GM21576 (cell line): ENCODE results near the gene VWA5A.

Experiments
- ATAC-seq: cut with Tn5 transposase; IDR thresholded peaks from one replicate; pipeline ENCODE4 v1.9.1; 2021; ENCODE audit warnings: mild to moderate bottlenecking, moderate library complexity; ENCODE audit not compliant: unreplicated experiment

The VWA5A gene, protein sequence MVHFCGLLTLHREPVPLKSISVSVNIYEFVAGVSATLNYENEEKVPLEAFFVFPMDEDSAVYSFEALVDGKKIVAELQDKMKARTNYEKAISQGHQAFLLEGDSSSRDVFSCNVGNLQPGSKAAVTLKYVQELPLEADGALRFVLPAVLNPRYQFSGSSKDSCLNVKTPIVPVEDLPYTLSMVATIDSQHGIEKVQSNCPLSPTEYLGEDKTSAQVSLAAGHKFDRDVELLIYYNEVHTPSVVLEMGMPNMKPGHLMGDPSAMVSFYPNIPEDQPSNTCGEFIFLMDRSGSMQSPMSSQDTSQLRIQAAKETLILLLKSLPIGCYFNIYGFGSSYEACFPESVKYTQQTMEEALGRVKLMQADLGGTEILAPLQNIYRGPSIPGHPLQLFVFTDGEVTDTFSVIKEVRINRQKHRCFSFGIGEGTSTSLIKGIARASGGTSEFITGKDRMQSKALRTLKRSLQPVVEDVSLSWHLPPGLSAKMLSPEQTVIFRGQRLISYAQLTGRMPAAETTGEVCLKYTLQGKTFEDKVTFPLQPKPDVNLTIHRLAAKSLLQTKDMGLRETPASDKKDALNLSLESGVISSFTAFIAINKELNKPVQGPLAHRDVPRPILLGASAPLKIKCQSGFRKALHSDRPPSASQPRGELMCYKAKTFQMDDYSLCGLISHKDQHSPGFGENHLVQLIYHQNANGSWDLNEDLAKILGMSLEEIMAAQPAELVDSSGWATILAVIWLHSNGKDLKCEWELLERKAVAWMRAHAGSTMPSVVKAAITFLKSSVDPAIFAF

DNA sequence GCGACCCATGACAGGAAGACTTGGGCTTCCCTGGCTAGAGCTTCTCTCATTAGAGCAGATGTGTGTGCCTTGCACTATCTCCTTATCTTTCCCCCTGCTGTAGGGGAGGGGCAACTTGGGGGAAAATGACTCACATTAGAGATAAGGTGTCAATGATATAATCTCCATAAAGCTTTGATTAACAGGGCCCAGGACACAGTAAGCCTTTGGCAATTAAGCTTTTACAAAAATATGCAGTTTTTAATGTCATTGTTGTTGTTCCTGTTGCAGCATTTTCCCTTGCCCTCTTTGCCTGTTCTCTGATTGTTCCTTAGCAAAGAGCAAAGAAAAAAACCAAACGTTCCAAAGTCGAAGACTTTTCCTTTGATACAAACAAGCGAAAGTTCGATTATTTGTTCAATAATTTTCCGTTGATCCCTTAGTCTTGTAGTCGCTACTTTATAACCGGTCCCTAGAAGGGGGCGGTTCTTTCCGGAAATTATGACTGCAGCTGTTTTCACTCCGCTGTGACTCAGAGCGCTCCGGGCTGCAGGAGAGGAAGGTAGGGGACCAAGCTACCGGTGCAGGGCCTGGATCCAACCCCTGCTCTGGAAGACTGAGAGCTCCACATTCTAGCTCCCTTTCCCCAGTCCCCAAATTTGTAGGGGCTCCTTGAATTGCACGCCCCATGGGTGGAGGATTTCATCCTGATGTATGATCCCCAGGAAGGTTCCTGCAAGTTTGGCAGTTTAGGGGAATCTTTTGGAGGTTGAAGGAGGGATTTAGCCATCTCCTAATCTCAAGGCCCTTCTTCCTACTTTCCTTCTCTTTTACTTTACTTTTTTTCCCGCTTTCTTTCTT, at the start of gene VWA5A:
Gene VWA5A (plus strand): TSS at position 509 of the 840 bp plus-strand sequence. CDS start 2,062 bp downstream, outside the sequence.
- ATAC-seq: peak; percentile 100

DNA sequence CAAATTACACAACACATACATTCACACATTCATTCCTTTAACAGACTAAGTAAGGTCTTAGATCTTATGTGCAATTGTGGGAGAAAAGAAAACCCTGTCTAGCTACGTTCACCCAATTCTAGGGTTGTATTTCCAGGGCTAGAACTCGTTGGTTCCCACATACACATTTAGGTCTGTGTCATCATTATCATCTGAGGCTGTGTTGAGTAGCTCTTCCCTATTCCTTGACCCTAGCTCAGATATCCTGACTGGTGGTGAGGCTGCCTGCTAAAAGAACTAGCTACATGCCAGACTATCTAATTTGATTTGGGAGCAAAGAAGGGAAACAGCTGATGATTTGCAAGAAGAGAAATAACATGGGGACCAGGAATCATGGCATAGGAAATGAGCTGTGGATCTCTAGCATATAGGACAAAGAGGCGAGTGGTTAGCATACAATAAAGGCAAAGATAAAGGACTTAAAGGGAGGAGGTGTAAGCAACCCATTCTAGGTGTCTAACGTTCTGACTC, 46.6 kb upstream of the VWA5A start:
- no peak for ATAC-seq

DNA sequence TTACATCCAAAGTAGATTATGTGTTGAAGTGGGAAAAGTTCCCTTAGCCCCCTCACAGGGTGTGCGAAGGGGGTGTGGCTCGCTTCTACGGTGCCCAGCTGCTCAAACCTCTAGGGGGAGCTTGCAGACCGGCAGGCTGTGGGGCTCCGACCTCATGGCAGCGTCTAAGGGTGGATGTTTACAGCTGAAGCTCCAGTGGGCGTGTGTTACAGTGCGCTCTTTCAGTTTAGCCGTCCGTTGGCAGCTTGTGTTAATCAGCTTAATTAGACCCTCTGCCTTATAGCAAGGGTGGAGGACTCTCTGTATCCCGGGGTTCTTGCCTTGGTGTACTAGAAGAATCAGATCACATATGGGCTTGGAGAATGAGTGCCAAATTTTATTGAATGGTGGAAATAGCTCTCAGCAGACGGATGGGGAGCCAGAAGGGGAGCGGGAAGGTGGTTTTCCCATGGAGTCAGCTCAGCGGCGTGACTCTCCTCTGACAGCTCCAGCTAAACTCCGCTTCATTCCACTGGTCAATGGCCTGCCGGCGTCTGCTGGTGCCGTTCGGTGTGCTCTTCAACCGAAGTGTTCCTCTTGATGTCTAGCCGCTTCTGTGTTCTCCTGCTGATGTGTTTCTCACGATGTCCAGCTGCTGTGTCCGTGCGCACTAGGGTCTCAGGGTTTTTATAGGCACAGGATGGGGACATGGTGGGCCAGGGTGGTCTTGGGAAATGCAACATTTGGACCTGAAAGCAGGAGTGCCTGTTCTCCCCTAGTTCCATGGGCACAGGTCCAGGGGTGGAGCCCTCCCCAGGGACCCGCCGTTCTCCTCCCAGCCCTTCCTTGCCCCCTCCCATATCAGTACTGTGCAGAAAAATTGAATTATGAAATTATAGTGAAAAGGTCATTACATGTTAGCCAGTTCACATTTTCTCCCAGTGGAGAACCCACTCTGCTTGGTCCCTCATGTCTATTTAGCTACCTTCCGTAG, 45.5 kb upstream of the VWA5A start:
- ATAC-seq: peak; percentile 64

DNA sequence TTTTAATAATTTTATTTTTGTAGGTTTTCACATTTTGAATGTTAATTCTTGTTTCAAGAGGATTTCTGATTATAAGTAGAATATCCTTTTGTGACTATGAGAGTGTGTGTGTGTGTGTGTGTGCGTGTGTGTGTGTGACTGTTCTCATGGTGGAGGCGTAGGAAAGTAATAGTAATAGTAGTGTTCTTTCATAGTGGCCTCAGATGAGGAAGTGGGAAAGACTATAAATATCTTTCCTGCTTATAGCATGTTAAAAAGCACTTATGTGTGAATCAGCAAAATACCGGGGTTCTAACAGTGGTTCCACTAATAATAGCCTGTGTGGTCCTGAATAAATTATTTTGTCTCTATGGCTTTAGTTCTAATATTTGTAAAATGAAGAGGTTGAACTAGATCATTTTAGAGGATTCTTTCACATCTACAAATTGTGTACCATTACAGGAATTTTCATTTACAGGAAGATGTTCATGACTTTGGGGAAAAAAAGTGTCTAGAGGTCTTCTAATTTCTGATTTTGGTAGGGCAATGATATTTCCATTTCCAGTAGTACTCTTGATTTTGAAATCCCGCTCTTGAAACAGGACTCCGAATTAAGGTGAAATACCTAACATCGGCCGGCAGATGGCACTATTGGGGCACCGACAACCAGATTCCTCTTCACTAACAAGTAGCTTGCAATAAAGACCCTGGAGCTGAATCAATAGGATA, 44.2 kb upstream of the VWA5A start:
- peak; percentile 86 for ATAC-seq

DNA sequence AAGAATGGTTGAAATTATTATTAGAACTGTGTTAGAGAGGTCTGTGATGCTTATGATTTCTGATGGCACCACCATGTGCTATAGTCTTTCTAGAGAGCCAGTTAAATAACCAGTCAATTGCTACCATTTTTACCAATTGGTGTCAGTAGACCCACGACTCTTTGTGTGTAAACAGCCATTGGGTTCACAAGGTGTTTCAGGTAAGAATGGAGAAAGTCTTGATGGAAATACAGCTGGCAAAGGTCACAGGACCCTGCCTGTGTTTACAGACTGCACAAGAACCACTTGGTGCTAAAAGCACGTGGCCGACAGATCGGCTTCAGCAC, 43.7 kb upstream of the VWA5A start:
- no peak for ATAC-seq

DNA sequence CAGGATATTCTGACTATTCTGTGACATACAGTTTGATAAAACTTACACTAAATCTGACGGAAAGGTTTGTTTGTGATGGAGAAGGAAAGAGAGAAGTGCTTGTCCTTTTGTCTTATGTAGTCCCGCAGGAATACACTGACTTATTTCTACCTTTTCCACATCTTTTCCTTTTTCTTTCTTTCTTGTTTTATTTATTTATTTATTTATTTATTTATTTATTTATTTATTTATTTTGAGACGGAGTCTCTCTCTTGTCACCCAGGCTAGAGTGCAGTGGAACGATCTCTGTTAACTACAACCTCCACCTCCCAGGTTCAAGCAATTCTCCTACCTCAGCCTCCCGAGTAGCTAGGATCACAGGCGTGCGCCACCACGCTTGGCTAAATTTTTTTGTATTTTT, 43.1 kb upstream of the VWA5A start:
- no peak for ATAC-seq

DNA sequence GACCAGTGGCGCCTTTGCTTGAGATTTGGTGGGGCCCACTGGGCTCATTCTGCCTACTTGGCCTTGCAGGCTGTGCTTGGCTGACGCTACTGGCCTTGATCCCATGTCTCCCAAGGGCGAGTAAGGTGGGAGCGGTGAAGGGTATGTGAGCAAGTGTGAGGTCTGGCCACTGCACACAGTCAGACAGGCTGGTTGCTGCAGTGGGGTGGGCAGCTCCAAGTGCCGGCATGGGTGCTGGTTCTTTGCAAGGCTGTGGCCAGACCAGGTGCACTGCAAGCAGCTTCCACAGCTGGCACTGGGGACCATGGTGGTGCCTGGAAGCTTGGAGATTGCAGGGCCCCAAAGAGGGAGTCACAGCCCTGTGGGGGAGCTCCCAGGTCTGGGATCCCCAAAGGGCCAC, 40.7 kb upstream of the VWA5A start:
- no peak for ATAC-seq

DNA sequence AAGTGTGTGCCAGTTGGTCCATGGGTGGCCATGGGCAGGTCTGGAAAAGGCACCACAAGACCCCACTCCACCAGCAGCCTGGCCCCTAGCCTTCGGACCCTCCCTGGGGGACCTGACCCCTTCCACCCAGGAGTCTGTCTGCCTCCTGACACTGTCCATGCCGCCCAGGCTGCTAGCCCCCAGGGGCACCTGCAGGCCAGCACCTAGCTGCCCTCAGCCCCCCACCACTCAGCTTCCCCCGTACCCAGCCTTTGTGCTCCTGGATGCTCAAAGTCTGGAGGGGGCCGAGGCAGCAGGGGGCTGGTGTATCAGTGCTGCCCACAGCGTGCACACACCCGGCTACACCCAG, 39.8 kb upstream of the VWA5A start:
- no peak for ATAC-seq

DNA sequence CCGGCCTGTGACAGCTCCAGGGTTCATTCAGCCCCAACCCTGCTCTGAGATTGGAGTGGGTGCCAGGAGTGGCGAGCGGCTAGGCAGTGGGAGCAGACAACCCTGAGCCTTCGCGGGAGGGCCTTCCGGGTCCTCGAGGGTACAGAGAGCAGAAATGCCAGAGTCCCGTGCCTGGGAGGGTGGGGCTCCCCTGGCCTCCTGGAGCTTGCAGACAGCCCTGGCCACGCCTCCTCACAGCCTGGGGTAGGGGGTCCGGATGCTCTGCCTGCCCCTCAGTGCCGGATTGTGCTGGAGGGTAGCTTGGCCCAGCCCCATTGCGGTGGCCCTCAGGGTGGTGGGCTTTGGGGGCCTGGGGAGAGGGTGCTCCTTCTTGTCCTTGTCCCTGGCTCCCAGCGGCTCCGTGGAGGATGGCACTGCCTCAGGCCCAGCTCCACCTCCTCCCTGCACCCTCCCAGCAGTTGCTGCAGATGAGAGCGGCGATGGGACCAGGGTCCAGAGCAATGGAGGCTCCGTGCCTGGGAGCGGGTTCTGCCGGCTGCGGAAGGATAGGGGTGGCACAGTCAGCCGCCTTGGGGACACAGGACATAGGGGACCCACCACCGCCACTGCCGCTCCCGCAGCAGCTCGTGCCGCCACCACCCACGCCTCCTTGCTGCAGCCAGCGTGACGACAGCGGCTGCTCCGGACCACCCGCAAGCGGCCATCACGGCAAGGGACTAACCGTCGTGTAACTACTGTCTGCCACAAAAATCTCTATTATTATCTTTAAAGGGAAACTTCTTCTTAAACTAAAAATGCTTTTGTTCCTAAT, 39.2 kb upstream of the VWA5A start:
- no peak for ATAC-seq

DNA sequence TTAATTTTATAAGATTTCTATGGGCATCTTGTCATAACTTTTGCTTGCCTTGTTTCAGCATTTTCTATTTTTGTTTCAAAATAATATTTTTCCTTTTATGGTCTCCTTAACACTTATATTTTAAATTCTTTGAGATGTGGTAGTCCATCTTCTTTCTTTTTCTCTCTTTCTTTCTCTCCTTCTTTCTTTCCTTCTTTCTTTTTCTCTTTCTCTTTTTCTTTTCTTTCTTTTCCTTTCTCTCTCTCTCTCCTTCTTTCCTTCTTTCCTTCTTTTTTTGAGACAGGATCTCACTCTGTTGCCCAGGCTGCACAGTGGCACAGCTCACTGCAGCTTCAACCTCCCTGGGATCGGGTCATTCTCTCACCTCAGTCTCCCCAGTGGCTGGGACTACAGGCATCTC, 38.0 kb upstream of the VWA5A start:
- no peak for ATAC-seq

DNA sequence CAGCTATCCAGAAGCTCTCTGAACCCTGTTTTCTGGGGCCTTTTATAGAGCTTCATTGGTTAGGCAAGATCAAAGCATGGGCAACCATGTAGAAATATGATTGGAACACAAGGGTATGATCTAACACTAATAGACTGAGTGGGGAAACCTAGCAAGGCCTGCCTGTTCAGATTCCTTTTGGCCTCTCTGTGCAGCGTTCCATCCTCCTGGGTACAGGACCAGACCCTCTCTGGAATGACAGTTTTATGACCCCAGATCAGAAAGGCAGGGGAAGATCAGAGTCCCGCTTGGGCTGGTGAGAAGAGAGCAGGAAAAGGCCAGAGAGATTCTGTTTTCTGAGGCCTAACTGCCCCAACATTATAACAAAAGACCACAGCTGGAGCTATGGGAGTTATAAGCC, 36.7 kb upstream of the VWA5A start:
- ATAC-seq: no peak

DNA sequence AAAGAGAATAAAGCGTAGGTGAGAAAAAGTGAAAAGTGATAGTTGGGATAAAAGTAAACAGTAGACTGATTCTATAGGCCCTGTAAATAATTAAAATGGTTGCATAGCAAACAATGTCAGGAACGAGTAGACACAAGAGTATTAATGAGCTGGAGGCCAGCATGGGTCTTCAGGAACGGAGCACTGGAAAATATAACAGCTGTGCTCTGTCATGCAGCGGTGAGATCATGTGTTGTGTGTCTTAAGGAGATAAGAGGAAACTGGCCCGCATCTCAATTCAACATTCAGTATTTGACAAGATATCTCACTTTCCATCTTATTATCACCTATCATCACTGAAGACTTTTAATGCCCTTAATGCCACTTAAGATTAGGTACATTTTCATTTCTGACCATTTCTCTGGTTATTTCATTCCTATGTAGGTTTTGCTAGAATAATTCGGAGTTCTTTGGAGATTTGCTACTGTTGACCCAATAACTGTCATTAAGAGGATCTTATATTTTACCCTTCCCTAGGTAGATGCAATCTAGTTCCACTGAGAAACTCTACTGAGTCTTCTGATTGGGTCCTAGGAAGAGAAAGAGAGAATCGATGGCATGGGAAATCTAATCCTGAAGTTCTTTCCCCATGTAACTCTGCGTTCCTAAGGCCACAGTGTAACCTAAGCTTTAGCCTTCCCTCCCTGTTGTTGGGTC, 35.5 kb upstream of the VWA5A start:
- no peak for ATAC-seq

DNA sequence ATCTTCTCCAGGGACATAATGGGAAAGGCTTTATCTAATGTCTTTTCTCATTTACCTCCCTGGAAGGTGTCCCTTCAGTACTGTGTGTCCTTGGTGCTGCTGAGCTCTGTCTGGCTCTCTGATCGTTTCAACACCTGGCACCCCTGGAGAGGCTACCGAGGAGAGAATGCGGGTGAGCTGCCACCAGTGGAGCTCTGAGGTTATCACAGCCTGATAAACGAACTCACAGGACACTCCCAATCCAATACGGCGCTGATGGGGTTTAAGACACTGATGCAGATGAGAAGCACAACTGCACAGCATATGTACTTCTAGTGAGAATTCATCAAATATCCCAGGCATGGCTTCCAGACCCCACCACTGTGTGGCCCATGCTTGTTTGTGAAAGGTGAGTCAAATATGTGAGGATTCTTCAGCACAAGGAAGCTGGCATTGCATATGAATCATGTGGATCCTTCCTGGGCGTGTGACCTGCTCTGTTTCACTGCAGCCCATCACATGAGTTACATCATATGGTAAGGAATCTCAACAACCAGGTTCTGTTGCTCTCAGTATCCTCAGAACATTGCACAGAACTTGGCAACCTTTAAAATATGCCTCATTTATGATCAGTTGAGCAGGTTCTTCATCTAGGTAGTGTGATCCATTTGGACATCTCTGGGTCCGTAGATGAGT, 34.8 kb upstream of the VWA5A start:
- ATAC-seq: no peak

DNA sequence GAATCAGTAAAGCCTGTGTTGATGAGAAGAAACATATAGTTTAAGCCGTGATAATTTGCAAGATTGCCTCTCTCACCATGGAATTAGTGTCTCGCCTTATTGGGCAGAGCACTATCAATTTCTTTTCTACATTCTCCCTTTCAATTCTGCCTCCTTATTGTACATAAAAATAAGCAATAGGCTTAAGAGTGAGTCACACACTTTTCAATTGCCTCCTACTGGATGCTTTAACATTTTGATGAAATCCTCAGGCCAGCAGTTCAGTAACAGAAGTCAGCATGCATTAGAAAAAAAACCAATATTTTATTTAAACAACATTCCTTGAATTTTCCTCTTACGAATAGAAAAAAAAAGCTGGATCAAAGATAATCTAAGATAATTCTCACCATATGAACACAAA, 33.8 kb upstream of the VWA5A start:
- no peak for ATAC-seq

DNA sequence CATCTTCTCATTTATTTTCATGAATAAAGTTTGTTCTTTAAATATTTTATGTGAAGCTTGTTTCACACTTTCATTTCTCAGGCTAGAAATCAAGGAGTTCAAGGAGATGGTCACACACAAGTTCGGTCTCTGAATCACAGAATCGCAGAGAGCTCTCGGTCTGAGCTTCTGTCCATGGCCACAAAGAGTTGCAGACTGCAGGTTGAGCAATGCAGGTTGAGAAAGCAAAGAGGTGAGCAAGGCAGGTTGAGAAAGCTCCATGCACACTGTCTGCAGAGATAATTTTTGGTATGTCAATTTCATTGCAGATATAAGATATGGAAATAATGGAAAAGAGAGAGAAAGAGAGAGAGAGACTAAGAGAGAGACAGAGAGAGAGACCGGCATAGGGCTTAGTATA, 32.9 kb upstream of the VWA5A start:
- no peak for ATAC-seq

DNA sequence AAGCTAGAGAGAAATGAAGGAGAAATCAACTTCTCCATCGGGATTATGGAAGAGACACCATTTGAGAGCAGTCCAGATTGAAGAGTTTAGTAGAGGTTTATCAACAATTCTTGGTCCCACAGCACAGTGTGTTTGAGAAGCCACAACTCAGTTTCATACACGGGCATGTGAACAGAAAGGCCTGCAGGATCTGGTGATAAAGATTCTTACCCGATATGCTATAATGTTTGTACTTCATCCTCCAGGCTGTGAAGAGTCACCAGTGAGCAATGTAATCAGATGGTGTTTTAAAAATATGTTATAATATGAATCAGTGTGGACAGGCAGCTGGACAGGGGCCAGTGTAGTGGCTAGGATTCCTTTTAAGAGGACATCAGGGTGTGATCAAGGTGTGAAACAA, 29.7 kb upstream of the VWA5A start:
- no peak for ATAC-seq

DNA sequence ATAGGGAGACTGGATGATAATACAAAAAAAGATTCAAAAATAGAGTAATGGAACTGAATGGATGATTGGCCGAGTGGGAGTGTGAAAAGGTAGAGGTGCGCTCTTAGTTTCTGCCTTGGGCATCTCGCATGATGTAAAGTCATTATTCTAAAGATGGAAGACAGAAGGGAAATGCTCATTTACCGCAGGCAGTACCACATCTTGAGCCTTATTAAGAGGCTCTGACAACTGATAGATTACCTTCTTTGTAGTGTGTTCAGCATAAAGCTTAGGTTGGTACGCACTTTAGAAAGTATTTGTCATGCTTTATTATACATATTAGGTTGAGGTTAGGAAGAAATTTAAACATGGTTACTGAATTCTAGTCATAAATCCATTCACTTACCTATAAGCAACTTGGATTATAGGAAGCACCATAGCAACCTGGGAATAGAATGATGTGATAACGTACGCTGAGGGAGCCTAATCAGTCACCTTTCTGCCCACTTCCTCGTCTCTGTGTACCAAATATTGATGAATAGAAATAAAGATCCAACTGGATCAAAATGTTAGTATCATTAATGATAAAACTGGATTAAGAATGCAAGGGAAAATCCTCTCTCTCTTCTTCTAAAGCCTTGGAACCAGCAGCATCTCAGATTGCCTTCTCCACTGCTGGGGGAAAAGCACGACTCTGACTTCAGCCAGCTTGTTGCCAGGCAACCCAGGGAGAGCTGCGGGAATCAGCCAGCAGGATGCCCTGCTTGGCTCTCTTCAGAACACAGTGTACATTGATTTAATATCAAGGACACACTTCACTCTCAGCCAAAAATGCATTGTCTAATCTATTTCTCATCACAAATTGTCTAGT, 29.0 kb upstream of the VWA5A start:
- no peak for ATAC-seq
